Activated CD4-positive, alpha-beta T cell treated with anti-CD3 and anti-CD28 coated beads for 48 hours (primary cell): Measurements from ENCODE around the gene SLC39A11.
A peak's percentile ranks its signal among the peaks of the same experiment; 100 is the strongest.
"Not testable (repeated sequence)": the region's sequence is repeated elsewhere in the genome, so short reads cannot be mapped to it uniquely, and the experiment has no call there.

Experiments
- DNase-seq: peaks from one replicate; pipeline ENCODE4 v3.0.0-alpha.2; 2020

The SLC39A11 gene

DNA sequence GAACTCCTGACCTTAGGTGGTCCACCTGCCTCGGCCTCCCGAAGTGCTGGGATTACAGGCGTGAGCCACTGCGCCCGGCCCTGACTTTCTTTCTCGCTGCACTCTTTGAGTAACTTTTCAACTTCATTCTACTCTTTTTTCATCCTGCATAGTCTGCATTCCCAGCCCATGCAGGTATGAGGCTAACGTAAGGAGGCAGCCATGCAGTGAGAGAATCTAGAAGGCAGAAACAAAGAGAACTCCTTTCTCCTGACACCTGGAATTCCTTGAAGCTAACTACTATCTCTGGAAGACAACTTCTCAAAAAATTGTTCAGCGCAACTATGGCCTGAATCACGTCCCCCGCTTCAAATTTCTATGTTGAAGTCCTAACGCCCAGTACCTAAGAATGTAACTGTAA, 152.0 kb downstream of the SLC39A11 start:
- no peak for DNase-seq

GRCh38 chr17:72938482-72938881, 154.0 kb downstream of the SLC39A11 start:
- DNase-seq, result no peak

DNA sequence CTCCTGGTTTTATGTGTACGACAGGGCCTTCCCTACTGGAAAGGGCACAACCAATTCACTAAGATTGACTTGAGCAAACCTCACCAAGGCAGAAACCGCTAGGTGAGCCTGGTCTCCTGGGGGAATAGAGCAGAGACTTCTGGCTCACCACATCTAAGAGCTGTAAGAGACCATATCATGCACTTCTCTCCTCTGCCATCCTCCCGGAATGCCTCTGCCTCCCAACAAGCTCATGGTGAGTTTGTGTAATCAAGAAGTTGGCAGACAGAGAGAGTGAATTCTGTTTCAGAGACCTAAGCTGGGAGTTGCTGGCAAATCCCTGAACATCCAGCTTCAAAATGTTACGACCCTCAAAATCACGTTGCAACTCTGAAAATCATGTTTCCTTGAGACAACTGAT, 154.8 kb downstream of the SLC39A11 start:
- DNase-seq, result no peak

DNA sequence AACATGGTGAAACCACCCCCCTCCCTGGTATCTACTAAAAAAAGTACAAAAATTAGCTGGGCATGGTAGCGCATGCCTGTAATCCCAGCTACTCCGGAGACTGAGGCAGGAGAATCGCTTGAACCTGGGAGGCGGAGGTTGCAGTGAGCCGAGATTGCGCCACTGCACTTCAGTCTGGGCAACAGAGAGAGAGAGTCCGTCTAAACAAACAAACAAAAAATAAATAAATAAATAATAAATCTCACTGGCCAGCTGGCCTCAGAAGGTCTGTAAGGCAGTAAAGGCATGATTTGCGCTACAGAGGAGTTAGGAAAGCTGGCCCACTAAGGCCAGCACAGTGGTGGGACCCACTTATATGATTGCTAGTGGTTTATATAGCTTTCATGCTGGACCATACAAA, 155.2 kb downstream of the SLC39A11 start:
- DNase-seq, result not testable (repeated sequence)

- DNase-seq, result no peak
Measured at GRCh38 chr17:72935984-72936383, 156.5 kb downstream of the SLC39A11 start.

GRCh38 chr17:72934927-72935326, 157.6 kb downstream of the SLC39A11 start:
- no peak for DNase-seq

DNA sequence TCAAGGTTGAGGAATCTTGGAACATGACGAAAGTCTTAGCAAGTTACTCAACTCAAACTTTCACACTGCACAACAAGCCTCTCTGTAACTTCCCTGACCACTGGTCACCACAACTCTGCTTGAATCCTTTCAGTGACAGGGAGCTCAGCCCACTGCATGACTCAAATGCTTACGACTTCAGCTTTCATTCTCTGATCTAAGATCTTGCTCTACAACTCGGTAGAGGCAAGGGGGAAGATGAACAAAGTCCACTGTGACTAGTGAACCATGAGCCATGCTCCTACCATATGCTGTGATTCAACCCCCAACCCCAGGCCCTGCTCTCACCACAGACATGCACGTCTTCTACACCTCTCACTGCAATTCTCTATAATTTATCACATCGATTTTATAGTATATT, 160.9 kb downstream of the SLC39A11 start:
- peak; percentile 3 for DNase-seq

DNA sequence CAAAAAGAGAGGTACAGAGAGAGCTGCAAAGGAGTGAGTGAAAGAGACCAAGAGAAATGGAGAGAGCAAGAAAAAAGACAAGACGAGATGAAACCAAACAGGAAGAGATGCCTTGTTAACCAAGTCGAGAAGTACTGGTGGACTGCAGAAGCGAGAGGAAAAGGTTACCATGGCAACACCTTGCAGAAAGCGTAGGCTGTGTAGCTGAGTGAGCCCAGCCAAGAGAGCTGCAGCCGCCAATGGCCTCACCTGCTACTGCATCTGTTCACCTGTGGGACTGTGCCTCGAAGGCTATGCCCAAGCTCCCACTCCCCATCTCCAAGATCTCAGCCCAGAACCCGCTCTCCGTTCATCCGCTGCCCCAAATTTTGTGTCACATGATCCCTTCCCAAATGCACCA, 161.3 kb downstream of the SLC39A11 start:
- DNase-seq, result peak; percentile 11

GRCh38 chr17:72930031-72930430, 162.5 kb downstream of the SLC39A11 start:
- no peak for DNase-seq

GRCh38 chr17:72928454-72929136, 163.9 kb downstream of the SLC39A11 start:
- no peak for DNase-seq

GRCh38 chr17:72927760-72928159, 164.7 kb downstream of the SLC39A11 start:
- DNase-seq, result no peak

DNA sequence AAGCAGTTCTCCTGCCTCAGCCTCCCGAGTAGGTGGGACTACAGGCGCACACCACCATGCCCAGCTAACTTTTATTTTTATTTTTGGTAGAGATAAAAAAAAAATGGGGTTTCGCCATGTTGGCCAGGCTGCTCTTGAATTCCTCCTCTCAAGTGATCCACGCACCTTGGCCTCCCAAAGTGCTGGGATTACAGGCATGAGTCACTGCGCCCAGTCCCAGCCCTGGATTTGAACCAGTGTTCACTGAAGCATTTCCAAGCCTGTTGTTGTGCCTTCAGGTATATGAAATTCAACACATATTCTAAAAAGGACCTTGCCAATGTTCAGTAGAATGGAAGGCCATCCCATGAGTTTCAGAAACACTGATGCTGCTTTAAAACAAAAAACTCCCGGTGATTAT, 165.3 kb downstream of the SLC39A11 start:
- no peak for DNase-seq

- DNase-seq, result no peak
Measured at GRCh38 chr17:72926171-72926570, 166.3 kb downstream of the SLC39A11 start.

DNA sequence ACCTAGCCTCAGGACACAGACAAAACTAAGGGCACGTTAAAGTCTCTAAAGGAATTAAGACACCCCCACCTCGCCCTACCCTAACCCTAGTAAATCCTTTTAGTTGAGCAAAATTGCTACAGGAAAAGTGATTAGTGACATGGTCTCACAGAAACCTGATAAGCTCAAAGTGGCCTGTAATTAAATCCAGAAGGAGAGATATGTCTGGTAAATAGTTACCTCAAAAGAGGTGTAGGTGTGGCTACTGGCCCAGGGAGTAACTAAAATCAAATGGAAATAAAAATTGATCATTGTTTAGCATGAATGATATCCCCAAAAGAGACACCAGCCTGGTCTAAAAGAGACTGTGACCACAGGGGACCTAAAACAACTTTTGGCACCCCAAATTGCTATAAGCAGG, 168.3 kb downstream of the SLC39A11 start:
- DNase-seq, result no peak

DNA sequence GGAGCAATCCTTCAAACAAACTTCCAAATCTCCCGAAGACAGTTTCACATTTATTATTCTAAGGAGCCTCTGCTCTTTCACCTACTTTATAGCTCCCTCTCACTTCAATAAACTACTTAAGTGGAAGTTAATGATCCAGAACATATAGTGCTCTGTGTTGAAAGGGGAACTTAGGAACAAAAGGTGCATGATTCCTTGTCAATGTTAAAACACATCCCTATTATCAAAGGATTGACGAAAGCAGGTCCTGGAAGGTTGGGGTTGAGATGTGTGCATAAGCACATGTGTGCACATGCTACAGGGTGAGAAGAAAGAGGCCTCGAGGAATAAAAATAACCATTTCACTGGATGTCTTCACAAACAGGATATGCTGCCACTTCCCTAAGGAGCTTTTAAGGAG, 170.3 kb downstream of the SLC39A11 start:
- DNase-seq, result no peak

GRCh38 chr17:72921347-72922054, 171.0 kb downstream of the SLC39A11 start:
- no peak for DNase-seq

DNA sequence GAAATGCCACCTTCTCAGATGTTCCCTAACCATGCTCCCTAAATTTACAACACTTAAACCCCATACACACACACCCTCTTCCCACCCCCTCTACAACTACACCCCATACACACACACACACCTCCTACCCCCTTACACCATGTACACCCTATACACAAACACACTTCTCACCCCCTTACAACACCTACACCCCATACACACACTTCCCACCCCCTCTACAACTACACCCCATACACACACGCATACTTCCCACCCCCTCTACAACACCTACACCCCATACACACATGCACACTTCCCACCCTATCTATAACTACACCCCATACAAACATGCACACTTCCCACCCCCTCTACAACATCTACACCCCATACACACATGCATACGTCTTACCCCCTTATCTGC, 172.0 kb downstream of the SLC39A11 start:
- no peak for DNase-seq

GRCh38 chr17:72916991-72917390, 175.5 kb downstream of the SLC39A11 start:
- DNase-seq, result no peak

- DNase-seq, result no peak
Measured at GRCh38 chr17:72915625-72916081, 176.8 kb downstream of the SLC39A11 start.

- DNase-seq, result no peak
Measured at GRCh38 chr17:72913142-72913682, 179.3 kb downstream of the SLC39A11 start.

GRCh38 chr17:72906306-72906705, 186.2 kb downstream of the SLC39A11 start:
- no peak for DNase-seq

DNA sequence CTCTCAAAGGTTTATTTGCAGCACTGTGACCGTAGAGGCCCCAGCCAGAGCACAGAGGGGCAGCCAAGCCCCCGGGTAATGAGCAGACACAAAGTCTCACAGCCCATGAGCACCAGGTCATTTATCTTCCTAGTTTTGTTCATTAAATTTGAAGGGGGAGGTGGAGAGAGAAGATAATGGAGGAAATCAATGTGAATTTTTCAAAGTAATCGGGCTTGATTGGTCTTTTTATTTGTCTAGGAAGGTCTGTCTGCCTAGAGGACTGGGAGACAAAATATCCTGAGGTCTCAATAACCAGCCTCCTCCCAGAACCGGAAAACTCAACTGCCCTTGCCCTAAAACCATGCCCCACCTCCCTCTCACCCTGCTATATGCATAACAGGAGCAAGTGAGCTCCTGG, 189.0 kb downstream of the SLC39A11 start:
- no peak for DNase-seq

- DNase-seq, result no peak
Measured at GRCh38 chr17:72901657-72902056, 190.8 kb downstream of the SLC39A11 start.

GRCh38 chr17:72901083-72901482, 191.4 kb downstream of the SLC39A11 start:
- DNase-seq, result no peak

GRCh38 chr17:72900654-72900971, 191.9 kb downstream of the SLC39A11 start:
- no peak for DNase-seq
